HG03039 (cell line): ENCODE data around the gene ZGRF1.
"Not testable (repeated sequence)": the region's sequence is repeated elsewhere in the genome, so short reads cannot be mapped to it uniquely, and the experiment has no call there.

Experiments
- ATAC-seq: cut with Tn5 transposase; IDR thresholded peaks from one replicate; pipeline ENCODE4 v1.9.1; 2021; ENCODE audit warnings: mild to moderate bottlenecking, moderate library complexity; ENCODE audit not compliant: unreplicated experiment

Gene ZGRF1

DNA sequence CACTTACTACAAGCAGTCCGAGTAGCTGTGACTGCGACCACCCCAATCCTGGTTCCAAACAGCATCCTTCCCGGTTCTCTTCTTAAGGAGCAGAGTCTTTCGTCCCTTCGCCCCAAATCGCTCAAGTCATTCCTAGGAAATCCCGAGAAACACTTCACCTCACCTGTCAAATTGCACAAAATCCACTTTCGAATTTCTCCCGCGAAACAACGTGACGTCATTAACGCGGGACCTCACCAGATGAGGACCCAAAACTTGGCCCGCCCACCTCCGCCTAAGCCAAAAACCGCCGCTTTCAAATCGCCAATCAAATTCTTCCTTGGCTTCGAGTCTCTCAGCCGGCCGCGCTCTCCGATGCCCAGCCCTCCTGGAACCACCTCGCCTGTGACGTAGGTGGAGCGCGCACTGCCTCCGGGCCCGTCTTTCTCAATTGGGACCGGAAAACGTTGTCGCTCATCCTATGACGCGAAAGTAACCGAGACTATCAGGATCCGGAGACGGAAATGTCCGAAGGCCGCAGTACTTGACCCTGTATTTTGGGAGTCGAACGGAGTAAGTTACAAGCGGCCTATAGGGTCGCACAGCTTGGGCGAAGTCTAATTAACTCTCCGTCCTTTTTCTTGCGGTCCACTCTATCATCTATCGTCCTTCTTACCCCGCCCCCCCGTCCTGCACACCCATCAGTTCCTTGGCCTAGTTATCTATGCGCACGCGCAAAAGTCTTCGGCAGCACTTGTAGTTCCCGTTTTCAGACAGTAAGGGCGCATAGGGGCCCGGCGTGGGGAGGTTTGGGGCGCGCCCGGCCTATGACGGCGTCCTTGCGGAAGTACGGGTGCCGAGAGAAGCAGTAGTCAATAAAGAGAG is at the start of gene ZGRF1, which contains the start of gene LARP7:
ZGRF1 (minus strand) TSS at position 222 of the 864 bp plus-strand sequence. CDS start 3,733 bp downstream, outside the sequence.
LARP7 (plus strand) TSS at position 456 of the 864 bp plus-strand sequence. CDS start 7,527 bp downstream, outside the sequence.
- ATAC-seq, result peak; percentile 88

- no peak for ATAC-seq
Measured at GRCh38 chr4:112680996-112681395, 44.3 kb upstream of the ZGRF1 start.

GRCh38 chr4:112677519-112678091 is 40.9 kb upstream of the ZGRF1 start:
- ATAC-seq, result no peak

DNA sequence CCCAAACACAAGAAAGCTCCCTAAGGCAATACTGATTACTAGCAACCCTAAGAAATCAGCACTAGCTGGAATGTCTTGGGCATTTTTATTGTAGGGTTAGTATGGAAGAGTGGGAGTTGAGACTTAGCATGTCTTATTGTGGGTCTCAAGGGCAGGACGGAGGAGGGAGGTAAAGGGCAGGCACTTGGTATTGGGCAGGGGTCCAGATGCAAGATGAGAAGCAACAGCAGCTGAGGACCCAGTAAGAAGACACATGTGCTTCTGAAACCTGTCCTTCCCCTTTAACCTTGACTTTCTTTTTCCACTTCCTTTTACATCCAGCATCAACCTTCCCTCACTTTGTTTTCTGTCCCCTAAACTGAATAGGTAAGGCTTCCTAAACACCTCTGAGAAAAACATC is 37.7 kb upstream of the ZGRF1 start:
- no peak for ATAC-seq

DNA sequence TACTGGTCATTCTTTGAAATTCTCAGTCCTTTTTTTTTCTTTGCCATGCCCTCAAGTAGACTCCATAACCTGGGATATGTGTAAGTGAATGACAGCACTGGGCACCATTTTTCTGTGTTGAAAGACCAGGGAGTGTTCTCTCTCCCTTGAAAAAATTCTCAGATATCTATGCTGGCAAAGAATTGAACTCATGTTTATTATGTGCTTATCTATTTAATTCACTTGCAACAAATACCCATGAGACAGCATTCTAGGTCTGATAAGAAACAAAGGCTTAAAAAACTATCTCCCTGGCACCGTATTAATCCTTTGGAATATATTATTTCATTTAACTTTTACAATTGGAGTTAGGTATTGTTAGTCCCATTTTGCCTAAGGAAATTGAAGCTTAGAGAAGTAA is 37.0 kb upstream of the ZGRF1 start:
- ATAC-seq, result no peak

GRCh38 chr4:112673076-112673475 is 36.4 kb upstream of the ZGRF1 start:
- no peak for ATAC-seq

DNA sequence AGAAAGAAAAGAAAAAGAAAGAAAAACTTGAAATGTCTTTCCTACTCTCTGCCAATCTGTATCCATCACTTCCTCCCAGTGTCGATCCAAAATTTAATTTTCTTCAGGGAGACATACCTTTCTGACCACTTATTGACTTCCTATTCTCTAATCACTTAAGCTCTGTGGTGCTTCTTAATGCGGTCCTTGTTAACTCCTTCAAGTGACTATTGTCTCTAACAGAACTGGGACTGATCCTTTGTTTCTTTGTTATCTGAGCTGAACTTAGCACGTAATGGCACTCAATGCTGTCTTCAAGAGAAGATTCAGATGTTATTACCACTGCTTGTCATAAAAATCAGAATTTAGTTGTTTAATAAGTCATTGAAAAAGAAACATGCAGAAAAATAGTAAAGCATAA is 31.4 kb upstream of the ZGRF1 start:
- ATAC-seq, result no peak

DNA sequence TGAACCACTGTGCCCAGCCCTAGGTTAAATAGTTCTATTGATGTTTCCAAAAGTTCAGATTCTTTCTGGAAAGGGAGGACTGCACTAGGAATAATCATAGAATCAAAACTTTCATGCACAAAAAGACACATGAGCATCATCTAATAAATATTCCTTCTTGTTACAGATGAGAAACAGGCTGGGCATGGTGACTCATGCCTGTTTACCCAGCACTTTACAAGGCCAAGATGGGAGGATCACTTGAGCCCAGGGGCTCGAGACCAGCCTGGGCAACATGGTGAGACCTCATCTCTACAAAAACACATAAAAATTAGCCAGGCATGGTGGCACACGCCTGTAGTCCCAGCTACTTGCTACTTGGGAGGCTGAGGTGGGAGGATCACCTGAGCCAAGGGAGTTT is 27.9 kb upstream of the ZGRF1 start:
- no peak for ATAC-seq

DNA sequence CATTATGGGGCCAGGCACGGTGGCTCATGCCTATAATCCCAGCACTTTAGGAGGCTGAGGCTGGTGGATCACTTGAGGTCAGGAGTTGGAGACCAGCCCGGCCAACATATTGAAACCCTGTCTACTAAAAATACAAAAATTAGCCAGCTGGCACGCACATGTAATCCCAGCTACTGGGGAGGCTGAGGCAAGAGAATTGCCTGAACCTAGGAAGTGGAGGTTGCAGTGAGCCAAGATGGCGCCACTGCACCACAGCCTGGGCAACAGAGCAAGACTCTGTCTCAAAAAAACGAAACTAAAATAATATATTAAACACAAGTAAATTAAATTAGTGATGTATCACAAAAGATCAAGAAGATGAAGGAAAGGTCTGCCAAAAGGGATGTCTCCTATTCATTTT is 19.4 kb upstream of the ZGRF1 start:
- not testable (repeated sequence) for ATAC-seq

- ATAC-seq, result no peak
Measured at GRCh38 chr4:112655270-112655669, 18.6 kb upstream of the ZGRF1 start.

DNA sequence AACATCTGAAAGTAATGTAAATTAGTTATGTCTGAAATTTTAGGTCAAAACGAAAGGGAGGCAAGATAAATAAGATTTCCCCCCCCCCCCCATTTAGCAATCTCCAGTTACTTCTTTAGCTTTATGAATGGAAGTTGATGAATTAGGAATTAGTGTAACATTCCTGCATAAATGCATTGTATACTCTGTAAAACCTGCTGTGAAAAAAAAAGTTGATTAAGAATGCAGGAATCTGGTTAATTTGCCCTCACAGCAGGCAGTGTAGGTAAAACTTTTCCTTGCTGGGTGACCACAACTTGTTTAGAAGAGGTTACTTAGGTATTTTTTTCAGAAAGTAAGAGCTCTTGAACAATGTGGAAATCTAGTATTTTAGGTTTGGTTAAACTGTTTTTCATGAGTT is 15.5 kb upstream of the ZGRF1 start:
- ATAC-seq, result no peak

DNA sequence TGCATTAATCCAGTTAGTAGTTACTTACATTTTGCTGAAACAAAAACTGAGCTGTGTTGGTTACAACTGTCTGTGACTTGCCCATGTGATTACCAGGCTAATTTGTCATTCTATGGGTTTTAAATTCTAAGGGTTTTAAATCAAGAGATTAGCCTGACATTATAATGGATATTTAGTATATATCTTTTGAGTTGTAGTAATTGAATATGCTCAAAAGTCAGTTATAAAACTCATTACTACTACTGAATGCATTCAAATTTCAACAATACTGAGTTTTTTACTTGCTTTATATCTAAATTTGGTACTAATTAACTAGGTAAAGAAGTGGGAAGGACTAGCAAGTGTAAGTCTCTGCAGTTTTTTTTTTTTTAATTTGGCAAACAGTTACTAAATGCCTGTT is 14.9 kb upstream of the ZGRF1 start:
- no peak for ATAC-seq

DNA sequence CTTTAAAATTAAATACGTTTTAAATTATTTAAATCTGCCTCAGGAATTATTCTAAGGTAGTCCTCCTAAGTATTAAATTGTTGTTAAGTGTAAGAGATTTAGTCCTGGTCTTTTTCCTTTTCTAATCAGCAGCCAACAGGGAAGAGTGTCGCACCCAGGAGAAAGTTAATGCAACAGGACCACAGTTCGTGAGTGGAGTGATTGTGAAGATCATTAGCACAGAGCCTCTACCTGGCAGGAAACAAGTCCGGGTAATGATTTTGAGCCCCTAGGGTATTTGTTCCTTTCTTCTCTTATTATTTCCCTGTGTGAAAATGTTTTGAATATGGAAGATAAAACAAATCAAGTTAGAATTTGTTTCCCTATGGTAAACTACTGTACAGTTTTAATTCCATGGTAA is 13.6 kb upstream of the ZGRF1 start:
- ATAC-seq, result no peak

DNA sequence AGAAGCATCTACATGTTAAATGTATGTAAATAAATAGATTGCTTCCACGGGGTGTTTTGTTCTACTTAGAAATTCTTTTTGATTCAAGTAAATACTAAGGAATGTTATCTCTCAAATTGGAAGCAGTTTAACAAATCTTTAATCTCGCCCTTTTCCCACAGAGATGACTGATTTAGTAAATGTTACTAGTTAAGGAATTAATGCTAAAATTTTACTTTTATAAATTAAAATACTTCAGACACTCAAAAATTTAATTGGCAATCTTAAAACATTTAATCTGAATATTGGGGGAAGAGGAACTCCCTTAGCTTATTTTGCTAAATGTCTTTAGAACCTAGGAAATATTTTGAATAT is 12.3 kb upstream of the ZGRF1 start:
- no peak for ATAC-seq

GRCh38 chr4:112648263-112649054 is 11.8 kb upstream of the ZGRF1 start:
- no peak for ATAC-seq

GRCh38 chr4:112647785-112648184 is 11.1 kb upstream of the ZGRF1 start:
- ATAC-seq, result no peak

- ATAC-seq, result no peak
Measured at GRCh38 chr4:112646632-112647537, 10.2 kb upstream of the ZGRF1 start.

GRCh38 chr4:112645541-112646329 is 9.0 kb upstream of the ZGRF1 start:
- no peak for ATAC-seq

DNA sequence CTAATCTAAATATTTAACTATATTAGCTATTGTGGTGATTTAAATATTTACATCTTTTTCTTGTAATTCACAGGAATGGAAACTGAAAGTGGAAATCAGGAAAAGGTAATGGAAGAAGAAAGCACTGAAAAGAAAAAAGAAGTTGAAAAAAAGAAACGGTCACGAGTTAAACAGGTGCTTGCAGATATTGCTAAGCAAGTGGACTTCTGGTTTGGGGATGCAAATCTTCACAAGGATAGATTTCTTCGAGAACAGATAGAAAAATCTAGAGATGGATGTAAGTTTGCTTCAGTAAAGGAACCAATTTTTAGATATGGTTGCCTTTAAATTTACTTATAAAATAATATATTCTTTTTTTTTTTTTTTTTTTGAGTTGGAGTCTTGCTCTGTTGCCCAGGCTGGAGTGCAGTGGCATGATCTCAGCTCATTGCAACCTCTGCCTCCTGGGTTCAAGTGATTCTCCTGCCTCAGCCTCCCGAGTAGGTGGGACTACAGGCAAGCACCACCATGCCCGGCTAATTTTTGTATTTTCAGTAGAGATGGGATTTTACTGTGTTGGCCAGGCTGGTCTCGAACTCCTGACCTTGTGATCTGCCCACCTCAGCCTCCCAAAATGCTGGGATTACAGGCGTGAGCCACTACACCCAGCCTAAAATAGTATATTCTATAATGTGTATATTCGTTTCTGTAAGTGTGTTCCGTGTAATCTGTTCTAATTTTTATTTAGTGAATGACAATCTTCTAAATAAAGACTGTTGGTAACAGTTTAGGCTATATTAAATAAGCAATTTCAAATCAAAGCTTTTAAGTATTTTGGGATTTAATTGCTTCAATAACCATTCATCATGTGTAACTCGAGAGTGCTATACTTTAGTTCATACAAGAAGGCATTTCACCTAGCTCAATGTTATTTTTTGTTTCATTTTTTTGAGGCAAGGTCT is 8.2 kb upstream of the ZGRF1 start:
- not testable (repeated sequence) for ATAC-seq
